Subcutaneous adipose tissue (tissue), 4 donors: ENCODE results near the gene PPP1R7. TPM values are rescaled to one million over a fixed set of nuclear protein-coding genes. Genes with fewer than 3 reads are reported as not detected.

Source experiments
- total RNA-seq, 4 donors: library from RNA; depleted of rRNA; stranded (reverse); fragments of >200 nt; gene quantifications; one replicate each; pipeline ENCODE4 v1.1.0, GENCODE V29; 2016
- TF ChIP-seq, protein P1 (sequence below): fragments of 450-650 bp; IDR thresholded peaks from one replicate; pipeline ENCODE4 v1.5.1; 2016; ENCODE audit warnings: low read depth, mild to moderate bottlenecking, control low read depth, antibody characterized with exemption, moderate library complexity

Gene PPP1R7
- total RNA-seq, 4 donors from 2014 or later = 38.8 to 48.1 (median 40.3) TPM

- TF ChIP-seq, protein P1, sequence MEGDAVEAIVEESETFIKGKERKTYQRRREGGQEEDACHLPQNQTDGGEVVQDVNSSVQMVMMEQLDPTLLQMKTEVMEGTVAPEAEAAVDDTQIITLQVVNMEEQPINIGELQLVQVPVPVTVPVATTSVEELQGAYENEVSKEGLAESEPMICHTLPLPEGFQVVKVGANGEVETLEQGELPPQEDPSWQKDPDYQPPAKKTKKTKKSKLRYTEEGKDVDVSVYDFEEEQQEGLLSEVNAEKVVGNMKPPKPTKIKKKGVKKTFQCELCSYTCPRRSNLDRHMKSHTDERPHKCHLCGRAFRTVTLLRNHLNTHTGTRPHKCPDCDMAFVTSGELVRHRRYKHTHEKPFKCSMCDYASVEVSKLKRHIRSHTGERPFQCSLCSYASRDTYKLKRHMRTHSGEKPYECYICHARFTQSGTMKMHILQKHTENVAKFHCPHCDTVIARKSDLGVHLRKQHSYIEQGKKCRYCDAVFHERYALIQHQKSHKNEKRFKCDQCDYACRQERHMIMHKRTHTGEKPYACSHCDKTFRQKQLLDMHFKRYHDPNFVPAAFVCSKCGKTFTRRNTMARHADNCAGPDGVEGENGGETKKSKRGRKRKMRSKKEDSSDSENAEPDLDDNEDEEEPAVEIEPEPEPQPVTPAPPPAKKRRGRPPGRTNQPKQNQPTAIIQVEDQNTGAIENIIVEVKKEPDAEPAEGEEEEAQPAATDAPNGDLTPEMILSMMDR = no peak
These were observed 1.8 kb downstream of the PPP1R7 start for GRCh38 chr2:241151934-241152660.

DNA sequence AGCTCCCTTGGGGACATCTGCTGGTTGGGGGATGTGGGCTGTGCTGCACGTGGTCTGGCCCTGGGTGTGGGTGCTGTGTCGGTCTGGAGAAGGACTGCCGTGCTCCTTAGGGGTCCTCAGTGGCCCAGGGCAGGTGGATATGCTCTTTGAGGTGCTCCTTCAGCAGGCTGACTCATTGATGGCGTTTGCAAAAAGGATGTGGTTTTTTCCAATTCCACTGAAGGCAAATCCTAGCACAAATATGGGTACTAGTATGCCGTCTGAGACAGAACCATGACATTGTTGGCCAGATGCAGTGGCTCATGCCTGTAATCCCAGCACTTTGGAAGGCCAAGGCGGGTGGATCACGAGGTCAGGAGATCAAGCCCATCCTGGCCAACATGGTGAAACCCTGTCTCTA, 3.3 kb downstream of the PPP1R7 start:
- TF ChIP-seq, protein P1 = no peak

- TF ChIP-seq, protein P1 = no peak
These were observed 4.6 kb downstream of the PPP1R7 start for GRCh38 chr2:241154915-241155314.

- TF ChIP-seq, protein P1 = no peak
These were observed 5.7 kb downstream of the PPP1R7 start for GRCh38 chr2:241155936-241156335.

DNA sequence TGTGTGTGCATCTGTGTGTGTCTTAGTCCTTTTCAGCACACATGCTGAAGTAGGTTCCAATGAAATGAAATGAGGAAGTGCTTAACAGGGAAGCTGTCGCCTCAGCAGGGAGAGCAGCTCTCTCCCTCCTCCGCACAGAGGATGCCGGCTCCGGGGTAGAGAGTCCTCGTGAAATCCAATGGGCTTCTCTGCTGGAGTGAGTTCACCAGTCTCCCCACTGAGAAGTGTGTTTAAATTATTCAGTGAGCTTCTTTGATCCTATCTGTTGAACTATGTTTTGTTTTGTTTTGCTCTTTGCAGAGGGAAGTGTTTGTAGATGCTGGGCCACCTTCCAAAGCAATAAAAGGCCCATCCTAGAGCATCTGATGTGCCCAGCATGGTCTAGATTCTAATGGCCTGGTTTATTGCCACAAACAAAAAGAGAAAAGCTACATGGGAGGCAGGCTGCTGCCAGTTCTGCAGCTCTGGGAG, 6.7 kb downstream of the PPP1R7 start:
- TF ChIP-seq, protein P1 = no peak

DNA sequence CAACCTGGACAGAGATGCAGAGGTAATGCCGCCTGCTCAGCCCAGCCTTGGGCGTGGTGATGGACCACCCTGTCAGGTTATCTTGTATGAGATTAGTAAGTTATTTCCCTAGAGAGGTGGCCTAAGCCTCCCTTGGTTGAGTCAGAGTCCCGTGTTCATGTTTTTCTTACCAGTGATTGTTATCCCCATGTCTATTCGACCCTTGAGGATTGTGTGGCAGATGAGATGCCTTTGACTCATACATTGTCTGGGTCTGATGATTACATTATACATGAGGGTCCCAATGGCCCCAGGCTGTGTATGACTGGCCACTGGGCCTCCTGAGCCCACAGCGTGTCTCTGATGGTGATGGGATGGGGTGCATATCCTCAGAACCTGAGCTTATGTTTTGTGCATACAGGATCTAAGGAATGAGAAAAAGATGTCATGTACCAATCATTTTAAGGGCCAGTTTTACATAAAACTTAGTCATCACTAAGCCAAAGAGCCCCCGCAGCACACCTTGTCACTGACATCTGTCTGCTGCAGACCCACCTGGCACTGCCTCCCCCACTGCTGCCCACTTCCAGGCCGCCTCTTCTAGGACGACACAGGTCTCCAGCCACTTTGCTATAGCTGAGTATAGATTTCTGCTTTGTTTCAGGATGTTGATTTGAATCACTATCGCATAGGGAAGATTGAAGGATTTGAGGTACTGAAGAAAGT, 7.7 kb downstream of the PPP1R7 start:
- TF ChIP-seq, protein P1 = no peak

- TF ChIP-seq, protein P1 = no peak
These were observed 8.3 kb downstream of the PPP1R7 start for GRCh38 chr2:241158546-241158900.
